IPS-18c (cell line): ENCODE data around the gene VDAC1.

Experiments used
- H3K4me3 ChIP-seq: 2 replicates; pipeline ENCODE4 v1.7.0; 2013; ENCODE audit warnings: low read depth, mild to moderate bottlenecking, low read length, moderate library complexity; ENCODE audit not compliant: insufficient read depth
- H3K9me3 ChIP-seq: one replicate; pipeline ENCODE4 v1.6.1; 2013; ENCODE audit warnings: mild to moderate bottlenecking, low read length, moderate library complexity; ENCODE audit not compliant: control insufficient read depth, insufficient read depth

Gene VDAC1

GRCh38 chr5:134001938-134002731 is 2.6 kb downstream of the VDAC1 start:
- Histone ChIP-seq H3K4me3 (no peak overlapping the region), H3K9me3 (no peaks in the 10 kb centered on the region)

DNA sequence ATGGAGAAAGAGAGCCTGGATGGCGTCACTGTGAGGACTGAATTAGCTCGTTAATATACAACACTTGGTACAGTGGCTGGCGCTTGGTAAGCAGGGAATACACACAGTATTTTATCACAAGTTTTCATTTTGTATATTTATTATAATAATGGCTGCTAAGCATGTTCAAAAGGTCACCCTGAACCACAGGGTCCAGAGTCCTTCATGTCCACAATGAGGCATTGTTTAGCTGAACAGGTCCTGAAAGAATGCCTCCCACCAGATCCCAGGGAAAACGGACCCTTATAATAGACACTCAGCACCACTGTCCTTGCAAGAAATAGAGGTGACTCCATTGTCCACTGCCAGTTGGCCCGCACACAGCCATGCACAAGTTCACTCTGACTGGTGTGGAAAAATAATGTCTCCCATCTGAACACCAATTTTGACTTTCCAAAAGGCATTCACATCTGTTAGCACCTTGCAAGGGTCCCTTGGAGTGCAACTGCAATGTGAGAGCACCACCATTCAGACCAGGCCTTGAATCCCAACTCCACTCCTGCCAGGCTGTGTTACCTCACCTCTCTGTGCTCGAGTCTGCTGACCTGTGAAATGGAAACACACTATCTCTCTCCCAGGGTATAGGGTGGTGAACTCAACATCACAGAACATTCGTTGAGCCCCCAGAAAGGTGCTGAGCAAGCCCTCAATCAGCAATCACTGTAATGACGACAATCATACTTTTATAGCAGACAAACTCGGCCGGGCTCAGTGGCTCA is 3.9 kb downstream of the VDAC1 start:
- Histone ChIP-seq H3K4me3 (no peak overlapping the region), H3K9me3 (no peaks in the 10 kb centered on the region)

DNA sequence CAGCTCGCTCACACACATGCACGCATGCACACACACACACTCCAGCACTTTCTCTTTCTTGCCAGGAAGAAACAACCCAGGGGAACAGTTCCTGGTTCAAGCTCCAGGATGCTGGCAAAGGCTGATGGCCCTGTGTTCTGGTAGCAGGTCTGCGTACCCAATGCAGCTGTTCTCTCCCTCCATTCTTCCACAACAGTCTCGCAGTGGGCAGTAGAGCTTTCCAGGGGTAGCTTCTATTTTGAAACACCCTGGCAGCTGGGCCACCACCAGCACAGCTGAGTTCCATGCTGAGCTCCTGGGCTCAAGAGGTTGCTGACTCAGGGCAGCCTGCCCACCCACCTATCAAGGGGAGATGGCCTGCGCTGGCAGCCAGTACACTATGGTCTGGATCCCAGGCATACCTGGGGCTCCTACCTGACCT is 4.7 kb downstream of the VDAC1 start:
- Histone ChIP-seq H3K4me3 (no peak overlapping the region), H3K9me3 (no peaks in the 10 kb centered on the region)

- no peak overlapping the region for H3K4me3 ChIP-seq
- no peaks in the 10 kb centered on the region for H3K9me3 ChIP-seq
These were observed 6.0 kb downstream of the VDAC1 start for GRCh38 chr5:133998807-133999206.

GRCh38 chr5:133998042-133998441 is 6.7 kb downstream of the VDAC1 start:
- H3K4me3 ChIP-seq, result no peak overlapping the region
- H3K9me3 ChIP-seq, result no peaks in the 10 kb centered on the region

- no peak overlapping the region for H3K4me3 ChIP-seq
These were observed 8.0 kb downstream of the VDAC1 start for GRCh38 chr5:133996683-133997252.

DNA sequence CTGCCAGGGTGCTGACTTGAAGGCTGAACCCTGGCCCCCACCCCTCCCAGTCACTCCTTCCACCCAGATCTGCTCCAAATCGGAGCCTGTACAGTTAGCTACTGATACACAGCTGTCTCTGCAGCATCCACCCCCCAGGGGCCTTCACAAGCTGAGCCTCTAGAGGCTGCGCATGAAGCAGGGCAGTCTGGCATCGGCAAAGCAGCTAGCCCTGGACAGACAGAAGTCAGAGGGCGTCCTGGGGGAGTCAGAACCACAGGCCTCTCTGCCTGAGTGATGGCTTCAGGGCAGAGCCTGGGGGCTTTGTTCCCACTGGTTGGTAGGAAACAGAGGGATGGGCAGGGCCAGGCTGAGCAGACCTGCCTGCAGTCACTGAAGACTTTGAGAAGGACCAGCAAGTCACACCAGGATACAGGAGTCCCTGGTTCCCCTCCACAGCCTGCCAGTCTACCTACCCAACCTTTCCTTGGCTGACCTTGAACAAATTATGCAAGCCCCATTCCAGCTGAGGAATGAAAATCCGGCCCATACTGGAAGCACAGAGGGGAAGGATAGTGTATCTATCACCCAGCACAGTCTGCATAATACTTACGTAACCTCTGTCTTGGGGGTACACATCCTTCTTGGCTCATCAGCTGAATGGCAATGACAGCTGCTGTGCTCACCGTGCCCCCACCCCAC is 8.8 kb downstream of the VDAC1 start:
- Histone ChIP-seq H3K4me3 (no peak overlapping the region), H3K9me3 (no peaks in the 10 kb centered on the region)

More at GRCh38 chr5:133996683-133997252, 8.0 kb downstream of the VDAC1 start:
- H3K9me3 ChIP-seq, result no peaks in the 10 kb centered on the region

DNA sequence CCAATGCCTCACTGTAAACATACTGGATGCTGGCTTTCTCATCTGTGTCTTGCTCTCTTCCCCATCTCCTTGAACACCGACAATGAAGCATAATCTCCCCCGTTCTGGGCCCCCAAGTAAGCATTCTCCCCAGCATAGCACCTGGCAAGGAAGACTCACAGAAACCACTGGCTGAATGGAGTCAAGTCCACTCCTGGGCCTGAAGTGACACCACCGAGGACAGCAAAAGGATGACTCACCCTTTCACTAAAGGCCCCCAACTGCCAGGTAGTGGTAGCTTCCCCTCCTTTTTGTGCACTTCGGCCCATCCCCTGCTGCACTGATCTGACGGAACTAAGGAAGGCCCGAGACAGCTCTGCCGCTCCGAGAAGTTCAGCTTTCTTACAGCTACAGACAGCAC is 9.4 kb downstream of the VDAC1 start:
- Histone ChIP-seq H3K9me3 (no peaks in the 10 kb centered on the region), H3K4me3 (no peak overlapping the region)

- H3K4me3 ChIP-seq, result no peak overlapping the region; the same call in 1 of the 2 replicates
These were observed 9.8 kb downstream of the VDAC1 start for GRCh38 chr5:133994990-133995333.

DNA sequence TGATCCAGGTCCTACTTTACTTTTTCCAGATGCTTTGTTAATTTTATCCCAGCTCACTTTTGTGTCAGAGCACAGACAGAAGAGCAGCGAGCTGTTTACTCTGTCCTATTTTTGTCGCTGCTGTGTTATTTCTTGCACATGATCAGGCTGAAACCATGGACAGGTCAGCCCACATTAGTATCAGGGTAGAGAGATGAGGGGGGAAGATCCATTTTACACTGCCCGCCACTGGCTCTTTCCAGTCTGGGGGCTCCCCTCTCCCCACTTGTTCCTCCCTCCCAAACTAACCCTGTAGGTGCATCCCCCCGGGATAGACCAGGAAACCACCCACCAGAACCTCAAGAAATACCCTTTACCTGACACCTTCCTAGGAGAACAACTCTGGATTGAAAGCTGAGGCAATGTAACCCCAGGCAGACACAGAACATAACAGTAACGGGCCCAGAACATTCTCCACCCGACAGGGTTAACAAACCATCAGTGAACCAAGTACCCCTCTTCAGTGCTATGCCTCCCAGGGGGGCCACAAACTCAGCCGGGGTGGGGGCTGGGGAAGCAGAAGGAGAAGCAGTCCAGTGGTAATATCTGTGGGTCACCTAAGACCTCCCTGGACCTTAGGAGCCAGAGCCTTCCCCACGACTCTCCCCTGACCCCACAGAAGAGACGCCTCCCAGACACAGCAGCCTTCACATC is 10.3 kb downstream of the VDAC1 start:
- Histone ChIP-seq H3K4me3 (no peak overlapping the region), H3K9me3 (no peaks in the 10 kb centered on the region)

More at GRCh38 chr5:133994990-133995333, 9.8 kb downstream of the VDAC1 start:
- H3K9me3 ChIP-seq, result no peaks in the 10 kb centered on the region

DNA sequence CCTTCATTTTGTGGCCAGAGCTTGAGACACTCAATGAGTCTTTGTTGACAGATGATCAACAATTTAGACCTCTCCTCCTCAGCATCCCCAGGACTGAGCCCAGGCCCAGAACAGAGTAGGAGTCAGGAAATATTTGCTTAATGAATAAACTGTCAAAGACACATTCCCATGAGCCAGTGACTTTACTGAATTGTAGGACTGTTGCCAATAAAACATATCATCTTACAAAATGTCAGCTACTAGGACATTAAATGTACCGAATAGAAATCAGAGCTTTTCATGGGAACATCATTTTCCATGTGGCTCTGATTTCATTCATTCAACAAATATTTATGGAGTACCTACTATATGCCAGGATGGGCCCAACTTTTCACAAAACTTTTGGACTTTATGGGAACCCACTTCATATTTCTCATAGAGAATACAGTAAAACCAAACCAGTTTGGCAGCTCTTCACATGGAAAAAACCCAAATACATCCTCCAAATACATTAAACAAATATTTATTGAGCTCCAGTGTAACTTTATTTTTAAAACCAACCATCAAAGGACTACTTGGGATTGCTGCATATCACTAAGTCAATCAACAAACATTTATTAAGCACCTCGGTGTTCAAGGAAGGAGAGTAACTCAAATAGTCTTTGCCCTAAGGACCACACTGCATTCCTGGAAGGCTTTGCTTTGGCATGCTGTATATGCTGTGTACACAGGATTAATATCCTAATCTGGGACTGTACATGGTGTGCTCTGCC is 11.4 kb downstream of the VDAC1 start:
- no peaks in the 10 kb centered on the region for H3K9me3 ChIP-seq
- H3K4me3 ChIP-seq, result no peak overlapping the region

- no peak overlapping the region for H3K4me3 ChIP-seq
- no peaks in the 10 kb centered on the region for H3K9me3 ChIP-seq
These were observed 12.2 kb downstream of the VDAC1 start for GRCh38 chr5:133992429-133993155.

DNA sequence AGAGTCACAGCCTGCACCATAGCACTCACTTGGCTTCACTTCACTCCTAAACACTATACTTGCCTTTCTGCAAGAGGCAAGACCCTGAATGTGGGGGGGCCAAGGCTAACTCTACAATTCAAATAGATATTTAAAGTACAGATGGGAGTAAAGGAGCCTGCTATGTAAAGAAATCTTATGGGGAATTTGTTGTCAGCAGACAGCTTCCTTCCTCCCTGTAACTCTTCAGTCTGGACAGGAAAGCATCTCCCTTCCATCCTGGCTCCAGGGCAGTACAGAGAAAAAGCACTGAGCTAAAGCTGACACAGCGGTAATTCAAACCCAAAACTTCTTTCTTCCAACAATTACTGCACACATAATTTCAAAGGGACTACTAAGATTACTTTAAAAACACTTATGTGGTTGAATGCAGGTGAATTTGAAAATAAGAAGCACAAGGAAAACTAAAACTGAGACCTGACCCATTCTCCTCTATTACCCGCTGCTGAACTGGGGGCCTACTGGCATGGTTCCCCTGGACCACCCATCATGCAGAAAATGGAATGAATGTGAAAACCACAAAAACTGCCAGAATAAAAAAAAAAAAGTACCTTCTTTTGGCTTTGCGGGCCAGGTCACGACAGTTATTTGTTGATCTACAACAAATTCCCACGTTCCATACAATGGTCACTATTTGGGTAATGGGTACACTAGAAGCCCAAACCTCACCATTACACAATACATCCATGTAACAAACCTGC is 13.4 kb downstream of the VDAC1 start:
- Histone ChIP-seq H3K4me3 (no peak overlapping the region), H3K9me3 (no peaks in the 10 kb centered on the region)

- no peaks in the 10 kb centered on the region for H3K9me3 ChIP-seq
- H3K4me3 ChIP-seq, result no peak overlapping the region
These were observed 14.4 kb downstream of the VDAC1 start for GRCh38 chr5:133990396-133990795.

DNA sequence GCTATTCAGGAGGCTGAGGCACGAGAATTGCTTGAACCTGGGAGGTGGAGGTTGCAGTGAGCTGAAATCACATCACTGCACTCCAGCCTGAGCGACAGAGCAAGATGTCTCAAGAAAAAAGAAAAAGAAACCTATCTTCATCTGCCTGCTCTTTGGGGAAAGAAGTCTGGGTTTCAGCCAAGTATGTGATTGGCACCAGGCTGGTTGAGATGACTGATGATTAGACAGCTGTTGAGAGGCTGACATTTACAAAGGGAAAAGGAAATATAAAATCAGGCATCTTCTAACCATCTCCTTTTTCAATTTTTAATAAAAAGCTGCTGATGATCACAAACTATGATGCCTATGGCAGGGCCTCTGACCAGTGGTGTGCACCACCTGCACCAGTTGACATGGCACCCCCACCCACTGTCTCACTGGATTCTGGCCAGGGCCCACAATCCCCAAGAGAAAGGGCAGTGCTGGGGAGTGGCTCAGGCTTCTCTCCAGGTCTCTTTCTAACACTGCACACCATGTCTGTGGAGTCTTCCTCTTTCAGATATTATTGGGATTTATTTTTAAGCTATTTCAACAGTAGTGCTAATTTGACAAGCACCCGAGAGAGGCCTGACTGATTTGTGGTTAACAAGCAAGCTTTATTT is 19.1 kb downstream of the VDAC1 start:
- H3K9me3 ChIP-seq, result no peaks in the 10 kb centered on the region
- no peak overlapping the region for H3K4me3 ChIP-seq
